ENCODE results near the gene ZDHHC23.
A peak's percentile ranks its signal among the peaks of the same experiment; 100 is the strongest.

The ZDHHC23 gene, protein sequence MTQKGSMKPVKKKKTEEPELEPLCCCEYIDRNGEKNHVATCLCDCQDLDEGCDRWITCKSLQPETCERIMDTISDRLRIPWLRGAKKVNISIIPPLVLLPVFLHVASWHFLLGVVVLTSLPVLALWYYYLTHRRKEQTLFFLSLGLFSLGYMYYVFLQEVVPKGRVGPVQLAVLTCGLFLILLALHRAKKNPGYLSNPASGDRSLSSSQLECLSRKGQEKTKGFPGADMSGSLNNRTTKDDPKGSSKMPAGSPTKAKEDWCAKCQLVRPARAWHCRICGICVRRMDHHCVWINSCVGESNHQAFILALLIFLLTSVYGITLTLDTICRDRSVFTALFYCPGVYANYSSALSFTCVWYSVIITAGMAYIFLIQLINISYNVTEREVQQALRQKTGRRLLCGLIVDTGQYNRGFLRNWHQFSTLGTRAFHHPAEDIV

DNA sequence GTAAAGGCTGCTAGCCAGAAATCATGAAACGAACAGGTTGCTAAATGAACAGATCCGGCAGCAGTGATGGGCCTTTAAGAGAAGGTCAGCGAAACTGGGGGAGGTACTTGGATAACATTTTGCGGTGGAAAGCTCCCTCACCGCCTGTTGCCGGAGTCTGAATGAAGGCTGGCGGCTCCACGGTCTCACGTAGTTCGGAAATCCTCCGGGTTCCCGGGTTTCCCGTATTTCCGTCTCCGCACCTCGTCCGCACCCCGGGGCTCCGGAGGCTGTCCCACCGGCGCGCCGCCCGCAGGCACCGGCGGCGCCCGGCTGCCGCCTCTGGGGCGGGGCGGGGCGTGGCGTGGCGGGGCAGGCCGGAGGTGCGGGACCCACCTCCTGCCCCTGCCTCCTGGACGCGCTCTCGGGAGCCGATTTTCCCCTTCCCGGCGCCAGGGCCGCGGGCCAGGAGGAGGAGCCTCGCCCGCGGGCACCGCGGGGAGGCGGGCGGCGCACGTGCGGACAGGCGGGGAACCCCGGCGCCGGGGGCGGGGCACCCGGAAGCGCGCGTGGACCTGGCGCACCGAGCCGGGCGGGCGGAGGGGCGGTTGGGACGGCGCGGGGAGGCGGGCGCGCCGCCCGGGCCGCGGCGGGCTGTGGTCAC lies at the start of gene ZDHHC23:
TSS of gene ZDHHC23 (plus strand) at position 642 of the 643 bp plus-strand sequence. CDS start 790 bp downstream, outside the sequence.
- peak; percentile 66 for DNase-seq (ENCODE audit: low read depth)
- H3K4me3 ChIP-seq (ENCODE audit: low read depth, low read length), result peak within 1 kb of the TSS; percentile 66
- TF ChIP-seq, protein P1, sequence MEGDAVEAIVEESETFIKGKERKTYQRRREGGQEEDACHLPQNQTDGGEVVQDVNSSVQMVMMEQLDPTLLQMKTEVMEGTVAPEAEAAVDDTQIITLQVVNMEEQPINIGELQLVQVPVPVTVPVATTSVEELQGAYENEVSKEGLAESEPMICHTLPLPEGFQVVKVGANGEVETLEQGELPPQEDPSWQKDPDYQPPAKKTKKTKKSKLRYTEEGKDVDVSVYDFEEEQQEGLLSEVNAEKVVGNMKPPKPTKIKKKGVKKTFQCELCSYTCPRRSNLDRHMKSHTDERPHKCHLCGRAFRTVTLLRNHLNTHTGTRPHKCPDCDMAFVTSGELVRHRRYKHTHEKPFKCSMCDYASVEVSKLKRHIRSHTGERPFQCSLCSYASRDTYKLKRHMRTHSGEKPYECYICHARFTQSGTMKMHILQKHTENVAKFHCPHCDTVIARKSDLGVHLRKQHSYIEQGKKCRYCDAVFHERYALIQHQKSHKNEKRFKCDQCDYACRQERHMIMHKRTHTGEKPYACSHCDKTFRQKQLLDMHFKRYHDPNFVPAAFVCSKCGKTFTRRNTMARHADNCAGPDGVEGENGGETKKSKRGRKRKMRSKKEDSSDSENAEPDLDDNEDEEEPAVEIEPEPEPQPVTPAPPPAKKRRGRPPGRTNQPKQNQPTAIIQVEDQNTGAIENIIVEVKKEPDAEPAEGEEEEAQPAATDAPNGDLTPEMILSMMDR (IDR thresholded peaks at IDR 0.05; ENCODE audit: control insufficient read depth, extremely low read depth, insufficient read depth), result no peak

DNA sequence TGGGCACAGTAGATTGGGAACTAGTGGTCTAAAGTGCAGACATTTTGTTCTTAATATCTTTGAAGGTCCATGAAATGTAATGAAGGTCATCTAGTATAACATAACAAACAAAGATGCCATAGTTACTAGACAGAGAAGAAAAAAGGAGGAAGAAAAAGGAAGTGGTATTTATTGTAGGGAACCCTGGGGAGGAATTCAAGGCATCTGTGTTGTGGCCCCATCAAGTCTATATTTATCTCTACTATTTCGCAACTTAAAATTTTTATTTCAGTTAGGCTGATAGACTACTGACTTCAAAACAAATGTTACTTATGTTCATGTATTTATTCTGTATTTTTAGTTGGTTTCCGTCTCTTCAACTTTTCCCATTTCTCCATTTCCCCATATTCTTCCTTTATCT lies 48.9 kb upstream of the ZDHHC23 start:
- TF ChIP-seq, protein P1 (IDR thresholded peaks at IDR 0.05; ENCODE audit: control insufficient read depth, extremely low read depth, insufficient read depth), result no peak
- DNase-seq (ENCODE audit: low read depth), result no peak
- H3K4me3 ChIP-seq (ENCODE audit: low read depth, low read length), result no peak overlapping the region

DNA sequence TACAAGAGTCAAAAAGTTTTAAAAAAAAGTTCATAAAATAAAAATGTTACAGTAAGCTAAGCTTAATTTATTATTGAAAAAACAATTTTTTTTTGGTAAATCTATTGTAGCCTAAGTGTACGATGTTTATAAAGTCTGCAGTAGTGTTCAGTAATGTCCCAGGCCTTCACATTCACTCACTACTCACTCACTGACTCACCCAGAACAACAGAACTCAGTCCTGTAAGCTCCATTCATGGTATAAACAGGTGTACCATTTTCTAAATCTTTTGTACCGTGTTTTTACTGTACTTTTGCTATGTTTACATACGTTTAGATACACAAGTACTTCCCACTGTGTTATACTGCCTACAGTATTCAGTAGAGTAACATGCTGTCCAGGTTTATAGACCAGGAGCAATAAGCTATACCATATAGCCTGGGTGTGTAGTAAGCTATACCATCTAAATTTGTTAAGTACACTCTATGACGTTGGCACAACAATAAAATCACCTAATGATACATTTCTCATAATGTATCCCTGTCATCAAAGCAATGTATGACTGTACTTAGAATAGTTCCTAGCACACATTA lies 41.2 kb upstream of the ZDHHC23 start:
- TF ChIP-seq, protein P1 (IDR thresholded peaks at IDR 0.05; ENCODE audit: control insufficient read depth, extremely low read depth, insufficient read depth), result no peak
- no peak for DNase-seq (ENCODE audit: low read depth)
- H3K4me3 ChIP-seq (ENCODE audit: low read depth, low read length), result no peak overlapping the region

DNA sequence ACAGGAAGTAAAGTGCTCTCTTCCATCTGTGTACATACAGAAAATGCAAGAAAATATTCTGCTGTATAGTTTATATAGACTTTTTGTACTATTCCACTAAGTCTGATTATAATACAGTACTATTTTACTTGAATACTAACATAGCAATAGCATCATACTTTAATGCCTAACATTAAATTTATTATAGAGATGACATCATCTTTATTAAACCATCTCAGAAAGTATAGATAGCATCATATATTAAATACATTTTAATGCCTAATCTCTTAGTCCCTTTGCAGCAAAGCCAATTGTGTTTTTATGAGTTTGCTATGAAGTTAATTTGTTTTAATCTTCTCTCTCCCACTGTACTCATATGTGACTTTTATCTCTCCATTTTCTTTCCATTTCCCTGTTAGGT lies 39.7 kb upstream of the ZDHHC23 start:
- peak; percentile 56 for DNase-seq (ENCODE audit: low read depth)
- H3K4me3 ChIP-seq (ENCODE audit: low read depth, low read length), result no peak overlapping the region
- TF ChIP-seq, protein P1 (IDR thresholded peaks at IDR 0.05; ENCODE audit: control insufficient read depth, extremely low read depth, insufficient read depth), result no peak

DNA sequence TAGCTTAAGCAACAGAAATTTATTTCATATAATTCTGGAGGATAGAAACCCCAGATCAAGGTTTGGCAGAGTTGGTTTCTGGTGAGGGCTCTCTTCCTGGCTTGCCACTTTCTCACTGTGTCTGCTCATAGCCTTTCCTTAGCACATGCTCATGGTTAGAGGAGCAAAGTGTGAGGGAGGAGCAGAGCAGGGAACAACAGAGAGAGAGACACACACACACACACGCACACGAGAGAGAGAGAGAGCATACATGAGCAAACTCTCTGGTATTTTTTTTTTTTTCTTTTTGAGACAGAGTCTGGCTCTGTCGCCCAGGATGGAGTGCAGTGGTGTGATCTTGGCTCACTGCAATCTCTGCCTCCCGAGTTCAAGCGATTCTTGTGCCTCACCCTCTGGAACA lies 36.8 kb upstream of the ZDHHC23 start:
- DNase-seq (ENCODE audit: low read depth), result no peak
- TF ChIP-seq, protein P1 (IDR thresholded peaks at IDR 0.05; ENCODE audit: control insufficient read depth, extremely low read depth, insufficient read depth), result no peak
- H3K4me3 ChIP-seq (ENCODE audit: low read depth, low read length), result no peak overlapping the region

DNA sequence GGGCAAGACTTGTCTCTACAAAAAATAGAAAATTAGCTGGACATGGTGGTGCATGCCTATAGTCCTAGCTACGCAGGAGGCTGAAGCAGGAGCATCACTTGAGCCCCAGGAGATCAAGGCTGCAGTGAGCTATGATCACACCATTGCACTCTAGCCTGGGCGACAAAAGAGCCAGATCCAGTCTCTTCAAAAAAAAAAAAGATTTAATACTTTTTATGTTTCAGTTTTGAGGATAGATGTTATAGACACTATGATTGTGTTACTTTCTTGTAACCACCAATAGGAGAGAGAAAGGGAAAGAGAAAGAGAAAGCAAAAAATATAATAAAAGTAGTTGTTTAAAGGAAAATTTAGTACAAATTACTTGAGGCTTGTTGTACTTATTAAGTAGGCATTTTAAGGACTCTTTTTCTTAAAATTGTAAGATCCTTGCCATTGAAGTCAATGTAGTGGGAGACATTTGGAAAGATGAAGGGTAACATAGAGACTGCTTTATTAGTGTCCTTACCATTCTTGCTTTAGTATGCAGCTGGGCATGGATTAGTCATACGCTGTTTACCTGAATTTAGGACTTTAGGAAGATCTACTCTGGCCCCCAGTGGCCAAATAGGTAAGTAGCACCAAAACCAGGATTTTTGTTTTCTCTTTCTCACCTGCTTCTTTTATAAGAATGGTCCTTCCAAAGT lies 35.1 kb upstream of the ZDHHC23 start:
- no peak overlapping the region for H3K4me3 ChIP-seq (ENCODE audit: low read depth, low read length)
- peak; percentile 69 for DNase-seq (ENCODE audit: low read depth)

More for the DNA sequence above, 35.1 kb upstream of the ZDHHC23 start:
- TF ChIP-seq, protein P1 (IDR thresholded peaks at IDR 0.05; ENCODE audit: control insufficient read depth, extremely low read depth, insufficient read depth), result peak; percentile 86

Measured in LNCaP clone FGC (cell line).